ENCODE data around the gene ECE2.

The ECE2 gene

GRCh38 chr3:184250167-184250828, 25.5 kb upstream of the ECE2 start:
- TF ChIP-seq GATA2 (IDR thresholded peaks at IDR 0.05; ENCODE audit: low read depth, low read length) (no peak), GATA3 (IDR thresholded peaks at IDR 0.05; ENCODE audit: low read depth, low read length) (no peak)

GRCh38 chr3:184255291-184256039, 20.4 kb upstream of the ECE2 start:
- TF ChIP-seq GATA3 (IDR thresholded peaks at IDR 0.05; ENCODE audit: low read depth, low read length) (no peak), GATA2 (IDR thresholded peaks at IDR 0.05; ENCODE audit: low read depth, low read length) (no peak)

GRCh38 chr3:184257083-184257915, 18.5 kb upstream of the ECE2 start:
- TF ChIP-seq GATA2 (IDR thresholded peaks at IDR 0.05; ENCODE audit: low read depth, low read length) (no peak), GATA3 (IDR thresholded peaks at IDR 0.05; ENCODE audit: low read depth, low read length) (no peak)

- TF ChIP-seq GATA3 (IDR thresholded peaks at IDR 0.05; ENCODE audit: low read depth, low read length) (no peak), GATA2 (IDR thresholded peaks at IDR 0.05; ENCODE audit: low read depth, low read length) (no peak)
Measured at GRCh38 chr3:184258926-184259325, 16.9 kb upstream of the ECE2 start.

GRCh38 chr3:184259396-184259877, 16.4 kb upstream of the ECE2 start:
- TF ChIP-seq GATA3 (IDR thresholded peaks at IDR 0.05; ENCODE audit: low read depth, low read length) (no peak), GATA2 (IDR thresholded peaks at IDR 0.05; ENCODE audit: low read depth, low read length) (no peak)

GRCh38 chr3:184259878-184260723, 15.7 kb upstream of the ECE2 start:
- no peak for TF ChIP-seq GATA3 (IDR thresholded peaks at IDR 0.05; ENCODE audit: low read depth, low read length)
- no peak for TF ChIP-seq GATA2 (IDR thresholded peaks at IDR 0.05; ENCODE audit: low read depth, low read length)

- no peak for TF ChIP-seq GATA2 (IDR thresholded peaks at IDR 0.05; ENCODE audit: low read depth, low read length)
- TF ChIP-seq GATA3 (IDR thresholded peaks at IDR 0.05; ENCODE audit: low read depth, low read length) = no peak
Measured at GRCh38 chr3:184260724-184261269, 15.0 kb upstream of the ECE2 start.

GRCh38 chr3:184261270-184261853, 14.5 kb upstream of the ECE2 start, which contains the start of gene CAMK2N2:
TSS of gene CAMK2N2 (minus strand) at chr3:184261553. CDS start at chr3:184261285, 268 bp downstream.
- TF ChIP-seq GATA2 (IDR thresholded peaks at IDR 0.05; ENCODE audit: low read depth, low read length) = no peak
- no peak for TF ChIP-seq GATA3 (IDR thresholded peaks at IDR 0.05; ENCODE audit: low read depth, low read length)

GRCh38 chr3:184261854-184262763, 13.7 kb upstream of the ECE2 start:
- TF ChIP-seq GATA2 (IDR thresholded peaks at IDR 0.05; ENCODE audit: low read depth, low read length) (no peak), GATA3 (IDR thresholded peaks at IDR 0.05; ENCODE audit: low read depth, low read length) (no peak)

- TF ChIP-seq GATA3 (IDR thresholded peaks at IDR 0.05; ENCODE audit: low read depth, low read length) = no peak
- no peak for TF ChIP-seq GATA2 (IDR thresholded peaks at IDR 0.05; ENCODE audit: low read depth, low read length)
Measured at GRCh38 chr3:184262764-184263179, 13.1 kb upstream of the ECE2 start.

GRCh38 chr3:184272269-184272668, 3.6 kb upstream of the ECE2 start:
- TF ChIP-seq GATA2 (IDR thresholded peaks at IDR 0.05; ENCODE audit: low read depth, low read length) (no peak), GATA3 (IDR thresholded peaks at IDR 0.05; ENCODE audit: low read depth, low read length) (no peak)

GRCh38 chr3:184275381-184275701, 481 bp upstream of the ECE2 start:
- no peak for TF ChIP-seq GATA3 (IDR thresholded peaks at IDR 0.05; ENCODE audit: low read depth, low read length)

Data from SH-SY5Y (cell line).